Fibroblast of lung (primary cell): ENCODE measurements around the gene COG5. TPM values are rescaled to one million over a fixed set of nuclear protein-coding genes. Genes with fewer than 3 reads are reported as not detected.

Experiments used
- DNase-seq, 2 donors: peaks; one replicate each; pipeline versions ENCODE4 v3.0.0 to v3.0.0-alpha.2; 2010; ENCODE audit warnings: low read depth in 2 of 2
- H2AFZ ChIP-seq: 2 replicates; pipeline ENCODE4 v1.5.1; 2012; ENCODE audit warnings: low read length, control low read depth, inconsistent platforms
- H3K27ac ChIP-seq: 2 replicates; pipeline ENCODE4 v1.5.1; 2011; ENCODE audit warnings: low read length, control low read depth; ENCODE audit not compliant: insufficient read depth
- H3K27me3 ChIP-seq: 2 replicates; pipeline ENCODE4 v1.5.1; 2011; ENCODE audit warnings: mild to moderate bottlenecking, low read length; ENCODE audit not compliant: control insufficient read depth, insufficient read depth
- H3K36me3 ChIP-seq: 2 replicates; pipeline ENCODE4 v1.5.1; 2011; ENCODE audit warnings: low read length; ENCODE audit not compliant: control insufficient read depth, insufficient read depth
- H3K4me1 ChIP-seq: 2 replicates; pipeline ENCODE4 v1.5.1; 2011; ENCODE audit warnings: low read length; ENCODE audit not compliant: control insufficient read depth, insufficient read depth; ENCODE audit errors: extremely low read depth
- H3K4me2 ChIP-seq: 2 replicates; pipeline ENCODE4 v1.5.1; 2011; ENCODE audit warnings: low read length, control low read depth; ENCODE audit not compliant: insufficient read depth; ENCODE audit errors: extremely low read depth
- H3K4me3 ChIP-seq, 4 experiments: fragments of 200-600 bp in 1 of 4; sonication (generic) in 1 of 4; replicated peaks in 1 of 4; 2 replicates each; pipeline ENCODE4 v1.5.1; 2011 to 2016; ENCODE audit warnings: low read length in 4 of 4, low read depth in 3 of 4, mild to moderate bottlenecking in 3 of 4, control low read depth in 2 of 4, inconsistent platforms in 1 of 4, mixed read lengths in 1 of 4; ENCODE audit not compliant: insufficient read depth in 1 of 4; ENCODE audit errors: control extremely low read depth in 1 of 4
- H3K79me2 ChIP-seq: 2 replicates; pipeline ENCODE4 v1.5.1; 2012; ENCODE audit warnings: mild to moderate bottlenecking, low read length, inconsistent platforms; ENCODE audit not compliant: control insufficient read depth, insufficient read depth
- H3K9ac ChIP-seq: 2 replicates; pipeline ENCODE4 v1.5.1; 2011; ENCODE audit warnings: mild to moderate bottlenecking, low read length, control low read depth; ENCODE audit not compliant: insufficient read depth
- H3K9me3 ChIP-seq: 2 replicates; pipeline ENCODE4 v1.5.1; 2012; ENCODE audit warnings: low read depth, low read length; ENCODE audit not compliant: control insufficient read depth, insufficient read depth
- H4K20me1 ChIP-seq: 2 replicates; pipeline ENCODE4 v1.5.1; 2011; ENCODE audit warnings: low read length; ENCODE audit not compliant: control insufficient read depth, insufficient read depth; ENCODE audit errors: extremely low read depth
- EZH2 ChIP-seq: IDR thresholded peaks from 2 replicates; pipeline ENCODE4 v1.5.1; 2012; ENCODE audit warnings: low read length, control low read depth, mild to moderate bottlenecking; ENCODE audit errors: missing control alignments
- polyA plus RNA-seq, 2 donors: library from polyadenylated mRNA; depleted of rRNA in 1 of 2; stranded (reverse) in 1 of 2; unstranded in 1 of 2; fragments of >200 nt; gene quantifications; 2 replicates each; pipeline ENCODE4 v1.2.1, GENCODE V29; 2011 to 2012; ENCODE audit warnings: missing spikeins in 1 of 2
- total RNA-seq: library from RNA; depleted of rRNA; stranded (reverse); fragments of >200 nt; gene quantifications from 2 replicates; pipeline ENCODE4 v1.2.1, GENCODE V29; 2014
- TF ChIP-seq, protein P1 (sequence below), 2 donors: IDR thresholded peaks in 1 of 2; conservative IDR thresholded peaks in 1 of 2; 1 replicate in 1 of 2; 2 replicates in 1 of 2; pipeline ENCODE4 v1.5.1; 2011 to 2012; ENCODE audit warnings: low read length in 2 of 2, control low read depth in 1 of 2, inconsistent platforms in 1 of 2, low read depth in 1 of 2, mild to moderate bottlenecking in 1 of 2

Gene COG5
- total and polyA plus RNA-seq, 2 donors (not counting 1 experiment from before 2014, with no cell fraction given) = 34.5 to 40.3 TPM

DNA sequence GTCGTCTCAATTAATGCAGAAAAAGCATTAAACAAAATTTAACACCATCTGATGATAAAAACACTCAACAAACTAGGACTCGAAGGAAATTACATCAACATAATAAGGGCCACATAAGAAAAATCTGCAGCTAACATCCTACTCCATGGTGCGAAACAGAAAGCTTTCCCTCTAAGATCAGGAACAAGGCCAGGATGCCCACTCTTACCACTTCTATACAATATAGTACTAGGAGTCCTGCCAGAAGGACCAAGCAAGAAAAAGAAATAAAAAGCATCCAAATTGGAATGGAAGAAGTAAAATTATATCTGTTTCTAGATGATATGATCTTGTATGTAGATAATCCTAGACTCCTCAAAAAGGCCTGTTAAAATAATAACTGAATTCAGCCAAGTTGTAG lies 237.7 kb downstream of the COG5 start:
- Histone ChIP-seq H3K27ac (no peak overlapping the region), H3K79me2 (no peaks in the 10 kb centered on the region), H2AFZ (no peak overlapping the region), H3K36me3 (no peaks in the 10 kb centered on the region), H3K4me2 (no peak overlapping the region), H3K9ac (no peak overlapping the region), H3K9me3 (no peaks in the 10 kb centered on the region), H4K20me1 (no peaks in the 10 kb centered on the region), H3K4me1 (no peaks in the 10 kb centered on the region), H3K27me3 (no peaks in the 10 kb centered on the region), H3K4me3 (no peak overlapping the region)
- no peak for DNase-seq
- TF ChIP-seq EZH2 = no peak
- TF ChIP-seq, protein P1, sequence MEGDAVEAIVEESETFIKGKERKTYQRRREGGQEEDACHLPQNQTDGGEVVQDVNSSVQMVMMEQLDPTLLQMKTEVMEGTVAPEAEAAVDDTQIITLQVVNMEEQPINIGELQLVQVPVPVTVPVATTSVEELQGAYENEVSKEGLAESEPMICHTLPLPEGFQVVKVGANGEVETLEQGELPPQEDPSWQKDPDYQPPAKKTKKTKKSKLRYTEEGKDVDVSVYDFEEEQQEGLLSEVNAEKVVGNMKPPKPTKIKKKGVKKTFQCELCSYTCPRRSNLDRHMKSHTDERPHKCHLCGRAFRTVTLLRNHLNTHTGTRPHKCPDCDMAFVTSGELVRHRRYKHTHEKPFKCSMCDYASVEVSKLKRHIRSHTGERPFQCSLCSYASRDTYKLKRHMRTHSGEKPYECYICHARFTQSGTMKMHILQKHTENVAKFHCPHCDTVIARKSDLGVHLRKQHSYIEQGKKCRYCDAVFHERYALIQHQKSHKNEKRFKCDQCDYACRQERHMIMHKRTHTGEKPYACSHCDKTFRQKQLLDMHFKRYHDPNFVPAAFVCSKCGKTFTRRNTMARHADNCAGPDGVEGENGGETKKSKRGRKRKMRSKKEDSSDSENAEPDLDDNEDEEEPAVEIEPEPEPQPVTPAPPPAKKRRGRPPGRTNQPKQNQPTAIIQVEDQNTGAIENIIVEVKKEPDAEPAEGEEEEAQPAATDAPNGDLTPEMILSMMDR (conservative IDR thresholded peaks at IDR 0.05 in 1 of 2, IDR thresholded peaks at IDR 0.05 in 1 of 2; ENCODE audit: low read depth in 1 of 2, low read length in 2 of 2) = no peak

DNA sequence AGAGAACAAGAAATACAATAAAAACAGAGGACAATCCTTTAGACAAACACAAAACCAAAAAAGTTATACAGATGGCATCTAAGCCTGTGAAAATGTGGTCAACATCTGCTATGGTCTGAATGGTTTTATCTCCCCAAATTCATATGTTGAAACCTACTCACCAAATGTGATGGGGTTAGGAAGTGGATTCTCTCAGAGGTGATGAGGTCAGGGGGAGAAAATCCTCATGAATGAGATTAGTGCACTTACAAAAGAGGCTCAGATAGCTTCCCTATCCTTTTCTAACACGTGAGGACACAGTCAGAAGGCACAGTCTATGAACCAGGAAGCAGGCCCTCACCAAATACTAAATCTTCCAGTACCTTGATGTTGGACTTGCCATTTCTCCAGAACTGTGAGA lies 241.7 kb downstream of the COG5 start:
- no peaks in the 10 kb centered on the region for H3K79me2 ChIP-seq
- no peaks in the 10 kb centered on the region for H3K9me3 ChIP-seq
- no peaks in the 10 kb centered on the region for H3K36me3 ChIP-seq
- TF ChIP-seq, protein P1 (conservative IDR thresholded peaks at IDR 0.05 in 1 of 2, IDR thresholded peaks at IDR 0.05 in 1 of 2; ENCODE audit: low read depth in 1 of 2, low read length in 2 of 2) = no peak
- TF ChIP-seq EZH2 = no peak
- H3K27ac ChIP-seq = no peak overlapping the region
- H3K4me2 ChIP-seq = no peak overlapping the region
- no peaks in the 10 kb centered on the region for H3K4me1 ChIP-seq
- H3K9ac ChIP-seq = no peak overlapping the region
- no peak overlapping the region for H3K4me3 ChIP-seq
- H4K20me1 ChIP-seq = no peaks in the 10 kb centered on the region
- DNase-seq = no peak
- no peak overlapping the region for H2AFZ ChIP-seq
- H3K27me3 ChIP-seq = no peaks in the 10 kb centered on the region

DNA sequence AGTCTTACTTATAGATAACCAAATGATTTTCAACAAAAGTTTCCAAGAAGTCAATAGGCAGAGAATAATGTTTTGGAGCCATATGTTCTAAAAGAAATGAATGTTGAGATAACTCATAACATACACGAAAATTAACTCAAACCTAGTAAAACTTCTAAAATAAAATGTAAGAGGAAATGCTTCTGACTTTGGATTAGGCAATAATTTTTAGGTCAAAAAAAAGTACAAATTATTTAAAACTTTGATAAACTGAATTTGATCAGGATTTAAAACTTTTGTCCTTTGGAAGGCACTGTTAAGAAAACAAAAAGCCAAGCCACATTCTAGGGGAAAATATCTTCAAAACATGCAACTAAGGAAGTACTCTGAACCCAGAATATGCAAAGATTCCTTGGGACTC lies 242.1 kb downstream of the COG5 start:
- H2AFZ ChIP-seq = no peak overlapping the region
- no peak overlapping the region for H3K27ac ChIP-seq
- H3K9me3 ChIP-seq = no peaks in the 10 kb centered on the region
- no peaks in the 10 kb centered on the region for H3K4me1 ChIP-seq
- TF ChIP-seq EZH2 = no peak
- TF ChIP-seq, protein P1 (conservative IDR thresholded peaks at IDR 0.05 in 1 of 2, IDR thresholded peaks at IDR 0.05 in 1 of 2; ENCODE audit: low read depth in 1 of 2, low read length in 2 of 2) = no peak
- H3K4me2 ChIP-seq = no peak overlapping the region
- H3K4me3 ChIP-seq = no peak overlapping the region
- no peaks in the 10 kb centered on the region for H3K79me2 ChIP-seq
- no peak for DNase-seq
- H4K20me1 ChIP-seq = no peaks in the 10 kb centered on the region
- H3K27me3 ChIP-seq = no peaks in the 10 kb centered on the region
- no peak overlapping the region for H3K9ac ChIP-seq
- H3K36me3 ChIP-seq = no peaks in the 10 kb centered on the region
